Small intestine (tissue), 7 donors: ENCODE results near the gene GNG10. TPM values are rescaled to one million over a fixed set of nuclear protein-coding genes. Genes with fewer than 3 reads are reported as not detected.
"Not testable (repeated sequence)": the region's sequence is repeated elsewhere in the genome, so short reads cannot be mapped to it uniquely, and the experiment has no call there.

ENCODE experiments used
- DNase-seq, 2 donors: peaks; one replicate each; pipeline versions ENCODE4 v3.0.0 to v3.0.0-alpha.2; 2013
- FAIRE-seq: peaks from 2 replicates; lab custom pipeline; 2012; peaks lifted over from hg19 to GRCh38; lab: Jason Lieb, UNC
- H3K27ac ChIP-seq, 3 donors: one replicate each; pipeline ENCODE4 v1.5.1; 2013; ENCODE audit warnings: low read length in 2 of 3, mild to moderate bottlenecking in 2 of 3, control low read depth in 1 of 3, inconsistent platforms in 1 of 3, low read depth in 1 of 3, moderate library complexity in 1 of 3
- H3K27me3 ChIP-seq, 3 donors: one replicate each; pipeline ENCODE4 v1.6.1; 2013; ENCODE audit warnings: low read length in 3 of 3, inconsistent platforms in 1 of 3; ENCODE audit not compliant: control insufficient read depth in 3 of 3, insufficient read depth in 3 of 3
- H3K36me3 ChIP-seq, 3 donors: one replicate each; pipeline ENCODE4 v1.6.1; 2013; ENCODE audit warnings: low read length in 3 of 3, inconsistent platforms in 1 of 3, low read depth in 1 of 3, mild to moderate bottlenecking in 1 of 3, moderate library complexity in 1 of 3; ENCODE audit not compliant: control insufficient read depth in 3 of 3, insufficient read depth in 2 of 3
- H3K4me1 ChIP-seq, 3 donors: one replicate each; pipeline ENCODE4 v1.6.1; 2013; ENCODE audit warnings: low read length in 2 of 3, inconsistent platforms in 1 of 3, low read depth in 1 of 3, mild to moderate bottlenecking in 1 of 3, moderate library complexity in 1 of 3; ENCODE audit not compliant: control insufficient read depth in 3 of 3, insufficient read depth in 2 of 3
- H3K4me3 ChIP-seq, 3 donors: one replicate each; pipeline ENCODE4 v1.5.1; 2013; ENCODE audit warnings: low read length in 3 of 3, control low read depth in 1 of 3, inconsistent platforms in 1 of 3, low read depth in 1 of 3, mild to moderate bottlenecking in 1 of 3, moderate library complexity in 1 of 3
- H3K9me3 ChIP-seq, 2 donors: one replicate each; pipeline ENCODE4 v1.6.1; 2013; ENCODE audit warnings: low read depth in 1 of 2, low read length in 1 of 2; ENCODE audit not compliant: control insufficient read depth in 2 of 2, insufficient read depth in 1 of 2
- WGBS, 3 donors: extraction: QIAGEN DNeasy Blood & Tissue Kit; methylation state at CpG; one replicate each; pipeline ENCODE4 v1.1.7; 2013; 5-methylcytosine and 5-hydroxymethylcytosine counted together
- polyA plus RNA-seq, 4 donors: library from polyadenylated mRNA; stranded (reverse) in 3 of 4; unstranded in 1 of 4; fragments of 200-250 nt in 3 of 4; fragments of 120-200 nt in 1 of 4; gene quantifications; one replicate each; pipeline versions ENCODE4 v1.2.1 to v1.2.3, GENCODE V29; 2013
- donor health status: healthy with polysubstance abuse.
- donor health status: control.
- donor health status: control.
- donor health status: Bipolar disorder and iron deficiency.
- donor health status: healthy.

Gene GNG10
- polyA plus RNA-seq, 4 donors = 28.1 to 50.8 (median 40.7) TPM

DNA sequence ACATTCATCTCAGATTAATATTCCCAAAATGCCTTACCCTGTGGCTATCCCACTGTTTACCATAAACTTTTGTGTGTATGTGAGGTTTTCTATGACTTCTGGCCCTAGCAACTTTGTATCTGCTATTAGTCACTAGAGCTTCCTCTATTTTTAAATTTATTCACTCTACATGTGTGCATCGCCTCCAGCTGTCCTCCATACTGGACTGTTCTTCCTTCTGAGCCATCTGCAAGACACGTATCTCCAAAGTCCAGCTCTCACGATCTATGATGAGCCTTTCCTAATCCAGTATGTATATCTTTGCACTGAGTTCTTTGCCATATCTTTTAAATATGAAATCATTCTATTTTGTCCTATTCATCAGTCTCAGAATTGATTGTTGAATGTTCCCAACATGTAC is 1.7 kb upstream of the GNG10 start:
- no peaks in the 10 kb centered on the region for H3K9me3 ChIP-seq
- H3K27ac ChIP-seq = no peak overlapping the region
- H3K27me3 ChIP-seq = no peaks in the 10 kb centered on the region
- no peak for DNase-seq
- H3K4me3 ChIP-seq = no peak overlapping the region
- H3K36me3 ChIP-seq = peaks cover 0 to 2% (median 0%) of the 10 kb centered on the region in 3 donors
- WGBS, 3 donors = 89 to 95% (median 91%) methylated on average over 3 of the region's 3 CpGs
- peaks cover 0 to 17% (median 0%) of the 10 kb centered on the region in 3 donors for H3K4me1 ChIP-seq
- no peak for FAIRE-seq

- no peak for FAIRE-seq
- Histone ChIP-seq H3K27me3 (no peaks in the 10 kb centered on the region), H3K9me3 (no peaks in the 10 kb centered on the region), H3K4me3 (peak overlapping the region; percentile 73 to 83 (median 76)), H3K4me1 (peaks cover 0 to 13% (median 0%) of the 10 kb centered on the region in 3 donors), H3K27ac (peak overlapping the region in 2 of 3 donors; percentile 67 to 79), H3K36me3 (peaks cover 0 to 3% (median 3%) of the 10 kb centered on the region in 3 donors)
- peak; percentile 21 to 73 for DNase-seq
- 1% methylated on average over 36 to 57 of the region's 57 CpGs for WGBS, 3 donors
Observed at GRCh38 chr9:111661802-111662521, 557 bp downstream of the GNG10 start.

- Histone ChIP-seq H3K36me3 (peaks cover 0 to 9% (median 7%) of the 10 kb centered on the region in 3 donors), H3K4me3 (peak overlapping the region; percentile 70 to 83 (median 73)), H3K27ac (peak overlapping the region in 2 of 3 donors; percentile 67 to 79), H3K27me3 (no peaks in the 10 kb centered on the region), H3K4me1 (peaks cover 0 to 8% (median 0%) of the 10 kb centered on the region in 3 donors), H3K9me3 (no peaks in the 10 kb centered on the region)
- DNase-seq (peak in 1 of 2 donors; percentile 29), FAIRE-seq (no peak)
- WGBS, 3 donors = 19 to 28% (median 25%) methylated on average over 7 of the region's 7 CpGs
Observed at GRCh38 chr9:111662576-111663300, 1.3 kb downstream of the GNG10 start.

GRCh38 chr9:111663301-111663823 is 2.0 kb downstream of the GNG10 start:
- Histone ChIP-seq H3K27me3 (no peaks in the 10 kb centered on the region), H3K4me3 (no peak overlapping the region), H3K27ac (no peak overlapping the region), H3K36me3 (peaks cover 0 to 12% (median 8%) of the 10 kb centered on the region in 3 donors), H3K9me3 (no peaks in the 10 kb centered on the region), H3K4me1 (peaks cover 0 to 8% (median 0%) of the 10 kb centered on the region in 3 donors)
- FAIRE-seq (no peak), DNase-seq (peak in 1 of 2 donors; percentile 13)
- WGBS, 3 donors = 41 to 64% (median 63%) methylated on average over 5 of the region's 5 CpGs

DNA sequence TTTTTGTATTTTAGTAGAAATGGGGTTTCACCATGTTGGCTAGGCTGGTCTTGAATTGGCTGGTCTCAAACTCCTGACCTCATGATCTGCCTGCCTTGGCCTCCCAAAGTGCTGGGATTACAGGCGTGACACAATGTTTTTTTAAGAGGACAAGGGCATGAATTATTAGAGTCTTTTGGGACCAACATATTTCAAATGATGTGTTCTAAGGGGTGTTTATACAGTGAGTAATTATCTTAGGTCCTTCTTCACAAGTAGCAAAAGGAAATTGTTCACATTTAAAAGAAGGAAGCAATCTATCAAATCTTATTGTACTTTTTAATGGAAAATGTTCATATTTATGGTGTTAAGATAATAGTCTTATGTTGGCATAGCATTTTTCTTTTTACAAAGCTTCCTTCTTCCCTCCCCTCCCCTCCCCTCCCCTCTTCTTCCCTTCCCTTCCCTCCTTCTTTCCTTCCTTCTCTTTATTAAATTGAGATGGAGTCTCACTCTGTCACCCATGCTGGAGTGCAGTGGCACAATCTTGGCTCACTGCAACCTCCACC is 6.7 kb downstream of the GNG10 start:
- 85 to 100% (median 100%) methylated on average over 1 of the region's 1 CpG for whole genome bisulfite sequencing, 3 donors
- Histone ChIP-seq H3K4me3 (no peak overlapping the region), H3K36me3 (peaks cover 0 to 25% (median 12%) of the 10 kb centered on the region in 3 donors), H3K9me3 (no peaks in the 10 kb centered on the region), H3K27me3 (no peaks in the 10 kb centered on the region), H3K27ac (no peak overlapping the region), H3K4me1 (peaks cover 0 to 5% (median 0%) of the 10 kb centered on the region in 3 donors)
- DNase-seq (no peak), FAIRE-seq (no peak)

GRCh38 chr9:111668601-111669000 is 7.2 kb downstream of the GNG10 start:
- H3K4me3 ChIP-seq, H3K9me3 ChIP-seq, H3K27me3 ChIP-seq, H3K27ac ChIP-seq, FAIRE-seq, DNase-seq, H3K4me1 ChIP-seq: not testable (repeated sequence)
- peaks cover 0 to 25% (median 12%) of the 10 kb centered on the region in 3 donors for H3K36me3 ChIP-seq
- WGBS, 3 donors = 87 to 95% (median 89%) methylated on average over 11 of the region's 11 CpGs

- Histone ChIP-seq H3K4me1 (peaks cover 0 to 3% (median 0%) of the 10 kb centered on the region in 3 donors), H3K36me3 (peaks cover 0 to 11% (median 5%) of the 10 kb centered on the region in 3 donors), H3K27me3 (no peaks in the 10 kb centered on the region), H3K27ac (no peak overlapping the region), H3K4me3 (no peak overlapping the region), H3K9me3 (no peaks in the 10 kb centered on the region)
- DNase-seq = no peak
- FAIRE-seq = no peak
- 86 to 100% (median 96%) methylated on average over 2 of the region's 2 CpGs for WGBS, 3 donors
Observed at GRCh38 chr9:111674319-111674718, 12.9 kb downstream of the GNG10 start.

DNA sequence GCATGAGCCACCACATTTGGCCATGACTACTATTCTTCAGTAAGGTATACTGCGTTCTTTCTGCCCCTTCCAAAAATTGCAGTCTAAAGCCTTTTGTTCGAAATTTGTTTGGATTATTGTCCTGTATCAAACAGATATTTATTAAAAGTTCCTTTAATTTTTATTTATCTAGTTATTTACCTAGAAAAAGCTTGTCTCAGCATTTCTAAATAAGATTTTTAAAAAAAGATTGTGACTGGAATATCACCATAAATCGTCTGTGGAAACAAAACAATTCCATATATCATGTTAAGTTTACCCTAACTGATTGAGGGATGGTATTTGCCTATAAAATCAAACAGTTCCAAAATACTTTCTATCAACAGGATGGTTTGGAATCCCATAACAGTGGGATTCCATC is 14.7 kb downstream of the GNG10 start:
- H3K4me1 ChIP-seq = peaks cover 0 to 3% (median 0%) of the 10 kb centered on the region in 3 donors
- peaks cover 0 to 17% (median 3%) of the 10 kb centered on the region in 3 donors for H3K36me3 ChIP-seq
- DNase-seq (no peak), FAIRE-seq (no peak)
- no peak overlapping the region for H3K4me3 ChIP-seq
- H3K9me3 ChIP-seq = peaks cover 0 to 4% of the 10 kb centered on the region in 2 donors
- H3K27ac ChIP-seq = no peak overlapping the region
- H3K27me3 ChIP-seq = no peaks in the 10 kb centered on the region
- WGBS, 3 donors = 94 to 98% (median 97%) methylated on average over 3 of the region's 3 CpGs
